ENCODE data around the gene EVA1B.

EVA1B gene

GRCh38 chr1:36339615-36340014 is 16.2 kb upstream of the EVA1B start:
- Histone ChIP-seq H3K27ac (ENCODE audit: low read length) (no peak overlapping the region), H3K36me3 (ENCODE audit: insufficient read depth, low read length) (peaks cover 19% of the 10 kb centered on the region), H2AFZ (ENCODE audit: low read depth, low read length) (no peak overlapping the region), H3K27me3 (ENCODE audit: insufficient read depth, low read length, poor library complexity) (no peaks in the 10 kb centered on the region), H3K9ac (ENCODE audit: low read depth, low read length) (no peak overlapping the region), H3K4me1 (ENCODE audit: insufficient read depth, low read length) (no peaks in the 10 kb centered on the region), H4K20me1 (ENCODE audit: insufficient read depth, low read length) (peaks cover 6% of the 10 kb centered on the region; the same call in 1 of the 2 replicates), H3K9me3 (ENCODE audit: insufficient read depth, low read length, severe bottlenecking) (no peaks in the 10 kb centered on the region), H3K79me2 (ENCODE audit: insufficient read depth, low read length) (no peaks in the 10 kb centered on the region), H3K4me3 (ENCODE audit: low read depth in 1 of 2, low read length in 2 of 2) (no peak overlapping the region), H3K4me2 (ENCODE audit: insufficient read depth, low read length) (no peak overlapping the region)
- TF ChIP-seq CTCF (IDR thresholded peaks at IDR 0.05; ENCODE audit: borderline replicate concordance, extremely low read depth, low read length, poor library complexity, severe bottlenecking) (no peak), EZH2 (IDR thresholded peaks at IDR 0.05; ENCODE audit: borderline replicate concordance, low read depth, low read length, severe bottlenecking) (no peak)
- DNase-seq = no peak
- no peak for ATAC-seq (ENCODE audit: insufficient read depth, low read depth)

DNA sequence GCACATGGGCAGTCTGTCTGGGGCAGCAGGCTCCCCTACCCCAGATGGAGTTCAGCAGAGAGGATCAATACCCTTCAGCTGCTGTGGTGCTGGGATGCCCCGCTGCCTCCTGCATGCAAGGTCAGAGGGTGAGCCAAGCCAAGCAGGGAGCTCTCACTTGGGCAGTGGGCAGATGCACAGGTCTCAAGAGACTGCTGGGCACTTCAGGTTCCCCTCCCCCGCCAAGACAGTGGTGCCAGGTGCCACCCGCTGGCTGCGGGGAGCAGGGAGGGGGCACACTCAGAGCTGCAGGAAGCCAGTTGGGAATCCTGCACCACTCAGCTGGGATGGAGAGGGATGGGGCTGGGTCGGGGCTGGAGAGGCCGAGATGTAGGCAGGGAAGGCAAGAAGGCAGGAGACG is 15.8 kb upstream of the EVA1B start:
- no peak for TF ChIP-seq EZH2 (IDR thresholded peaks at IDR 0.05; ENCODE audit: borderline replicate concordance, low read depth, low read length, severe bottlenecking)
- TF ChIP-seq CTCF (IDR thresholded peaks at IDR 0.05; ENCODE audit: borderline replicate concordance, extremely low read depth, low read length, poor library complexity, severe bottlenecking) = no peak
- Histone ChIP-seq H3K27ac (ENCODE audit: low read length) (no peak overlapping the region), H3K79me2 (ENCODE audit: insufficient read depth, low read length) (no peaks in the 10 kb centered on the region), H3K4me2 (ENCODE audit: insufficient read depth, low read length) (no peak overlapping the region), H3K9ac (ENCODE audit: low read depth, low read length) (no peak overlapping the region), H3K36me3 (ENCODE audit: insufficient read depth, low read length) (peaks cover 16% of the 10 kb centered on the region), H4K20me1 (ENCODE audit: insufficient read depth, low read length) (peaks cover 6% of the 10 kb centered on the region; the same call in 1 of the 2 replicates), H2AFZ (ENCODE audit: low read depth, low read length) (no peak overlapping the region), H3K4me1 (ENCODE audit: insufficient read depth, low read length) (no peaks in the 10 kb centered on the region), H3K4me3 (ENCODE audit: low read depth in 1 of 2, low read length in 2 of 2) (no peak overlapping the region), H3K27me3 (ENCODE audit: insufficient read depth, low read length, poor library complexity) (no peaks in the 10 kb centered on the region), H3K9me3 (ENCODE audit: insufficient read depth, low read length, severe bottlenecking) (no peaks in the 10 kb centered on the region)
- no peak for DNase-seq
- no peak for ATAC-seq (ENCODE audit: insufficient read depth, low read depth)

GRCh38 chr1:36337830-36338229 is 14.4 kb upstream of the EVA1B start:
- Histone ChIP-seq H3K9ac (ENCODE audit: low read depth, low read length) (no peak overlapping the region), H3K9me3 (ENCODE audit: insufficient read depth, low read length, severe bottlenecking) (no peaks in the 10 kb centered on the region), H3K4me3 (ENCODE audit: low read depth in 1 of 2, low read length in 2 of 2) (no peak overlapping the region), H3K4me1 (ENCODE audit: insufficient read depth, low read length) (no peaks in the 10 kb centered on the region), H3K36me3 (ENCODE audit: insufficient read depth, low read length) (0 out of 2 replicates have a peak, but pooled peaks cover 6% of the 10 kb centered on the region), H3K79me2 (ENCODE audit: insufficient read depth, low read length) (no peaks in the 10 kb centered on the region), H3K4me2 (ENCODE audit: insufficient read depth, low read length) (no peak overlapping the region), H3K27me3 (ENCODE audit: insufficient read depth, low read length, poor library complexity) (no peaks in the 10 kb centered on the region), H4K20me1 (ENCODE audit: insufficient read depth, low read length) (peaks cover 6% of the 10 kb centered on the region; the same call in 1 of the 2 replicates), H2AFZ (ENCODE audit: low read depth, low read length) (no peak overlapping the region), H3K27ac (ENCODE audit: low read length) (no peak overlapping the region)
- no peak for DNase-seq
- no peak for ATAC-seq (ENCODE audit: insufficient read depth, low read depth)
- TF ChIP-seq CTCF (IDR thresholded peaks at IDR 0.05; ENCODE audit: borderline replicate concordance, extremely low read depth, low read length, poor library complexity, severe bottlenecking) = no peak
- no peak for TF ChIP-seq EZH2 (IDR thresholded peaks at IDR 0.05; ENCODE audit: borderline replicate concordance, low read depth, low read length, severe bottlenecking)

- H3K4me1 ChIP-seq (ENCODE audit: insufficient read depth, low read length) = no peaks in the 10 kb centered on the region
- no peak overlapping the region for H3K27ac ChIP-seq (ENCODE audit: low read length)
- TF ChIP-seq CTCF (IDR thresholded peaks at IDR 0.05; ENCODE audit: borderline replicate concordance, extremely low read depth, low read length, poor library complexity, severe bottlenecking) (no peak), EZH2 (IDR thresholded peaks at IDR 0.05; ENCODE audit: borderline replicate concordance, low read depth, low read length, severe bottlenecking) (no peak)
- H3K79me2 ChIP-seq (ENCODE audit: insufficient read depth, low read length) = no peaks in the 10 kb centered on the region
- H3K9me3 ChIP-seq (ENCODE audit: insufficient read depth, low read length, severe bottlenecking) = no peaks in the 10 kb centered on the region
- no peak overlapping the region for H2AFZ ChIP-seq (ENCODE audit: low read depth, low read length)
- H3K4me2 ChIP-seq (ENCODE audit: insufficient read depth, low read length) = no peak overlapping the region
- H4K20me1 ChIP-seq (ENCODE audit: insufficient read depth, low read length) = no peaks in the 10 kb centered on the region
- H3K27me3 ChIP-seq (ENCODE audit: insufficient read depth, low read length, poor library complexity) = no peaks in the 10 kb centered on the region
- ATAC-seq (ENCODE audit: insufficient read depth, low read depth) (no peak), DNase-seq (no peak)
- no peak overlapping the region for H3K9ac ChIP-seq (ENCODE audit: low read depth, low read length)
- no peak overlapping the region for H3K4me3 ChIP-seq (ENCODE audit: low read depth in 1 of 2, low read length in 2 of 2)
- no peaks in the 10 kb centered on the region for H3K36me3 ChIP-seq (ENCODE audit: insufficient read depth, low read length)
Measured at GRCh38 chr1:36330940-36331339, 7.5 kb upstream of the EVA1B start.

All from DND-41 (cell line).